GM18526 (cell line): ENCODE measurements around the gene ARMC12.

Experiments used
- POLR2A ChIP-seq: IDR thresholded peaks from 3 replicates; pipeline ENCODE4 v1.6.1; 2011; ENCODE audit not compliant: insufficient read length; ENCODE audit errors: extremely low read depth

The ARMC12 gene

DNA sequence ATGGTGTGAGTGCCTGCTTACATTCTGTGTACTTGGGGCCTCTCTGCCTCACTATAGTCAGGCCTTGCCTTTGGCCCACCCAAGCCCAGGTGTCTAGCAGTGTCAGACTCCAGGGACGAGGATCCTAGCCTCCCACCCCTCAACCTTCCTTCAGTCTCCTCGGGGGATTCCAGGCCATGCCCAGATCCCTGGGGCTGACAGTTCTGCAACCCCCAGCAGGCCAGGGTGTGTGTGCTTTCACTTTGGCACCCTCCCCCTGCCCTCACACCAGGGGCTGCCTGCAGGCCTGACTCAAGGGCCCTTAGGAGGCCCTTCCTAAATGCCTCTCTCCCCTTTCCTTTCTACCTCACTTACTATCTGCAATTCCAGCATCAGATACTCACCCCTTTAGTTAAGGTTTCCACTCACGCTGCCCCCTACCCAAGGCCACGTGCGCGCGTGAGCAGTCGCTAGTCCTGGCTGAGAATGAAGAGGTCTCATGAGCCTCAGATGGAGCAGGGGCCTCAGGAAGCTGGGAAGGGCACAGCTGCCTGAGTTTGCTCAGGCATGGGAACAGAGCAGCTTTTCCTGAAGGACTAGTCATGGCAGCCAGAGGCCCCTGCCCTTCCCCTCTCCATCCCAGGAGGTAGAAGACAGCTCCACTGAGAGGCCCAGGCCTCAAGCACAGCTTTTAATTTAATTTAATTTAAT is 61.1 kb downstream of the ARMC12 start:
- no peak for TF ChIP-seq POLR2A
